Measurements from ENCODE around the gene AMPH. TPM values are rescaled to one million over a fixed set of nuclear protein-coding genes. Genes with fewer than 3 reads are reported as not detected.

Gene AMPH
- polyA plus RNA-seq, 1 donor (not counting 4 experiments of a cell fraction or from before 2014, with no cell fraction given), result not detected

- Histone ChIP-seq H2AFZ (ENCODE audit: control insufficient read depth, low read length) (no peak overlapping the region), H3K9ac (ENCODE audit: control insufficient read depth, extremely low read depth, insufficient read depth, low read length) (no peak overlapping the region), H3K9me1 (ENCODE audit: control insufficient read depth, extremely low read depth, insufficient read depth, low read length) (no peaks in the 10 kb centered on the region), H3K27me3 (ENCODE audit: control insufficient read depth, extremely low read depth, insufficient read depth, low read length) (no peaks in the 10 kb centered on the region), H3K4me3 (ENCODE audit: control insufficient read depth in 2 of 3, extremely low read depth in 1 of 3, insufficient read depth in 2 of 3, low read depth in 1 of 3, low read length in 3 of 3) (no peak overlapping the region), H3K4me2 (ENCODE audit: control insufficient read depth, extremely low read depth, insufficient read depth, low read depth, low read length) (no peak overlapping the region), H3K36me3 (ENCODE audit: control insufficient read depth in 2 of 2, extremely low read depth in 1 of 2, insufficient read depth in 2 of 2, low read length in 2 of 2) (no peaks in the 10 kb centered on the region), H4K20me1 (ENCODE audit: control insufficient read depth, extremely low read depth, insufficient read depth, low read length) (no peaks in the 10 kb centered on the region), H3K4me1 (ENCODE audit: control insufficient read depth, extremely low read depth, insufficient read depth, low read length) (no peaks in the 10 kb centered on the region), H3K79me2 (ENCODE audit: control insufficient read depth, insufficient read depth, low read length) (no peaks in the 10 kb centered on the region), H3K27ac (ENCODE audit: control insufficient read depth, insufficient read depth, low read length) (no peak overlapping the region), H3K9me3 (ENCODE audit: control insufficient read depth, low read depth, low read length) (no peaks in the 10 kb centered on the region)
- TF ChIP-seq CTCF (optimal IDR thresholded peaks at IDR 0.05 in 1 of 3, IDR thresholded peaks at IDR 0.05 in 1 of 3, conservative IDR thresholded peaks at IDR 0.05 in 1 of 3; ENCODE audit: extremely low read depth in 1 of 3, insufficient read depth in 2 of 3, low read length in 3 of 3), result no peak
- TF ChIP-seq EZH2 (IDR thresholded peaks at IDR 0.05; ENCODE audit: low read length), result no peak
- FAIRE-seq (no peak), DNase-seq (ENCODE audit: low read depth, low spot score) (no peak)
- dilution Hi-C loops (cut with MboI; ENCODE audit: extremely low pct_ligation_motif_present, low sequenced_read_pairs), result no loop called here
Measured at GRCh38 chr7:38409531-38409930, 221.6 kb downstream of the AMPH start.

DNA sequence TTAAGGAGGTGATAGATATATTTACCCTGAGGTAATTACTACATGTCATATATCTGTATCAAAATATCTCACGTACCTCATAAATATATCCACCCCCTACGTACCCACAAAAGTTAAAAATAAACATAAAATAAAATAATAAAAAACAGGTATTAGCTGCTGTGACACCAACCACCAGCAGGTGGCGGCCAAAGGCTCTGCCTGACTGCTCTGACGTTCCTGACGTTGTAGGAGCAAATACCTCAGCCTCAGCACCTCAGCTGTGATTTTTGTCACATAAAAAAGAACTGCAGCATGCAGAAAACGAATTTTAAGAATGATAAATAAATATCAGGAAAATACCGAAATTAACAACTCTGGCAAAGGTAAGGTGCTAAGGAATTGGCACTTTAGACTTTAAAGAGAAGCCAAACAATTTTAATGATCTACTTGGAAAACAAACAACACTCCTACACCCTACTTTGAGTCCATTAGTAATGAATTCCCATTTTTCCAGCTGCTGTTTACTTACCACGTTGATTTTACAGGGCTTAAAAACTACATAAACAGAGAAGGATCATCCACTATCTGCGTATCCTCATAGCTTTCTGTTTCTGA, 232.3 kb downstream of the AMPH start:
- Histone ChIP-seq H3K9ac (ENCODE audit: control insufficient read depth, extremely low read depth, insufficient read depth, low read length) (no peak overlapping the region), H3K9me3 (ENCODE audit: control insufficient read depth, low read depth, low read length) (no peaks in the 10 kb centered on the region), H3K27ac (ENCODE audit: control insufficient read depth, insufficient read depth, low read length) (no peak overlapping the region), H3K36me3 (ENCODE audit: control insufficient read depth in 2 of 2, extremely low read depth in 1 of 2, insufficient read depth in 2 of 2, low read length in 2 of 2) (no peaks in the 10 kb centered on the region), H3K4me2 (ENCODE audit: control insufficient read depth, extremely low read depth, insufficient read depth, low read depth, low read length) (no peak overlapping the region), H3K4me3 (ENCODE audit: control insufficient read depth in 2 of 3, extremely low read depth in 1 of 3, insufficient read depth in 2 of 3, low read depth in 1 of 3, low read length in 3 of 3) (no peak overlapping the region), H3K4me1 (ENCODE audit: control insufficient read depth, extremely low read depth, insufficient read depth, low read length) (no peaks in the 10 kb centered on the region), H3K79me2 (ENCODE audit: control insufficient read depth, insufficient read depth, low read length) (no peaks in the 10 kb centered on the region), H2AFZ (ENCODE audit: control insufficient read depth, low read length) (no peak overlapping the region), H3K27me3 (ENCODE audit: control insufficient read depth, extremely low read depth, insufficient read depth, low read length) (no peaks in the 10 kb centered on the region), H4K20me1 (ENCODE audit: control insufficient read depth, extremely low read depth, insufficient read depth, low read length) (no peaks in the 10 kb centered on the region), H3K9me1 (ENCODE audit: control insufficient read depth, extremely low read depth, insufficient read depth, low read length) (no peaks in the 10 kb centered on the region)
- DNase-seq (ENCODE audit: low read depth, low spot score) (no peak), FAIRE-seq (no peak)
- dilution Hi-C loops (cut with MboI; ENCODE audit: extremely low pct_ligation_motif_present, low sequenced_read_pairs), result no loop called here
- TF ChIP-seq CTCF (optimal IDR thresholded peaks at IDR 0.05 in 1 of 3, IDR thresholded peaks at IDR 0.05 in 1 of 3, conservative IDR thresholded peaks at IDR 0.05 in 1 of 3; ENCODE audit: extremely low read depth in 1 of 3, insufficient read depth in 2 of 3, low read length in 3 of 3), result peak; percentile 76 to 88 (median 80)
- no peak for TF ChIP-seq EZH2 (IDR thresholded peaks at IDR 0.05; ENCODE audit: low read length)
